GM18861 (cell line): ENCODE data around the gene FYB1.

Experiments
- ATAC-seq: cut with Tn5 transposase; IDR thresholded peaks from one replicate; pipeline ENCODE4 v1.9.1; 2021; ENCODE audit not compliant: unreplicated experiment

FYB1 gene

DNA sequence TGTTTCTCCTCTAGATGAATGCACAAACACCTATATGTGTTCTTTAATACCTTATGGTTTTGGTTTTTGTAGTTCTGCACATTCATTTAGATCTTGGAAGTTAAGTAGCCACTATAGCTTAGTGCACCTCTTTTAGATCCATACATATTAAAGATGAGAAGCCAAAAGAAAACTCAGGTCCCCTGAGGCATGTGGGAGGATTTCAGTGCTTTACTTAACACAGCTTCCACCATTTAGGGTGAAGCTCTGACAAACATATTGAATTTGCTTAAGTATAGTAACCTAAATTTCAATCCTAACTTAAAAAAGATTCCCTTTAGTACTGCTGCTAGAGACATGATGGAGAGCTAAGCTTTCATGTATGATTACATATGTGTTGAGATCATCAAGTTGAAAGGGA is 119.5 kb downstream of the FYB1 start:
- no peak for ATAC-seq

DNA sequence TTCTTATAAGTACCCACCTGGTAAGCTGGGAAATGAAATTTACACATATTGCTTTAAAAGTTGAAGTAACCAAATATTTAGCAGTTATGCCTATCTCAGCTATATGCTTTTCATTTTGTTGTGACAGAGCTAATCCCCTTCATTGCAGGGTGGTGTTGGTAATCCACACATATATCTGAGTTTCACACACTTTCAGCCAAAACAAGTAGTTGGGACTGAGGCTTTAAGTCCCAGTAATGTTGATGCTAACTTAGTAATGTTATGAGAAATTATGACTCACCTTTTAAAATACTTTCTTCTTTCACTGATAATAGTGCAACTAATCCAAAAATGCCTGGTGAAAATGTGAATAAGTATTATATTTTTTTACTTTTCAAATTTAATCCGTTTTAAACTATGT is 126.0 kb downstream of the FYB1 start:
- no peak for ATAC-seq

DNA sequence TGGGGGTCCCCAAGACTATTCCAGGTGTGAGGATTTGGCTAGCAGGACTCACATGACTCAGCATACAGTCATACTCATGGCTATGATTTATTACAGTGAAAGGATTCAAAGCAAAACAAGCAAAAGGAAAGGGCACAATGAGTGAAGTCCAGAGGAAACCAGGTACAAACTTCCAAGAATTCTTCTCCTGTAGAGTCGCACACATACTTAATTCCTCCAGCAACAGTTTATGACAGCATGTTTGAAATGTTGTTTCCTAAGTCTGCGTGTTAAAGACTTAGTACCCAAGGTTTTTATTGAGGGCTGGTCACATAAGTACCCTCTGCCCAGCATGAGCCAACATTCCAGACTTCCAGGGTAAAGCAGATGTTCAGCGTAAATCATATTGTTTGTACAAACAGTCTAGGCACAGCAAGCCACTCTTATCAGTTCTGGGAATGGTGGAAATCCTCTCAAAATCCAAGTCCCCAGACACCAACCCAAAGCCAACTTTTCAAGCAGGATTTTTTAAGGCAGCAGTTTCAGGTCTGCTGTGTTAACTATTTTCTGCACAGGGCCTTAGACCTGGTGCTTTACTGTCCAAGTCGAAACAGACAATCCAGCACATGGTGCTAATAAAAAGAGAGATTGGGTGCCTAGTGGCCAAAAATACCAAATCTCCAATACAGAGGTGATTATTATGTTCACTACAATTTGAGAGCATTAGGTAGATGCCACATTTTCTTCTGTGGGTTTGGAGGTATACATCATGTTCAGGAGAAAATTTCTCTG is 126.6 kb downstream of the FYB1 start:
- no peak for ATAC-seq

DNA sequence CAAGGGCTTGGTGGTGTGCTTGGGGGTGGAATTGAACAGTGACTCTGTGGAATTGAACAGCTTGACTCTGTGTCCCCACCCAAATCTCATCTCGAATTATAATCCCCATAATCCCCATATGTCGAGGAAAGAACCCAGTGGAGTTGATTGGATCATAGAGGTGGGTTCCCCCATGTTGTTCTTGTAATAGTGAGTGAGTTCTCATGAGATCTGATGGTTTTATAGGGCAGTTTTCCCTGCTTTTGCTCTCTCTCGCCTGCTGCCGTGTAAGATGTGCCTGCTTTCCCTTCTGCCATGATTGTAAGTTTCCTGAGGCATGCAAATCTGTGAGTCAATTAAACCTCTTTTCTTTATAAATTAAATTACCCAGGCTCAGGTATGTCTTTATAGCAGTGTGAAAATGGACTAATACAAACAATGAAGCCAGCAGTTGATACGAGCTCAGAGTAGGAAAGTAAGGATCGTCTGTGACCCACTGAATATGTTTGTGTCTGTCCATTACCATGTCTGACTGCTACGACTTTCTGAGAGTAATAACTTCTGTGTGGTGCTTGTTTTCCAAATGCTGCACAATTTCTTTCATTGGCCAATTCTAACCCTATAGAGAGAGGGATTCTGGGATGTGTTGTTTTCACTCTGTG is 127.3 kb downstream of the FYB1 start:
- no peak for ATAC-seq

DNA sequence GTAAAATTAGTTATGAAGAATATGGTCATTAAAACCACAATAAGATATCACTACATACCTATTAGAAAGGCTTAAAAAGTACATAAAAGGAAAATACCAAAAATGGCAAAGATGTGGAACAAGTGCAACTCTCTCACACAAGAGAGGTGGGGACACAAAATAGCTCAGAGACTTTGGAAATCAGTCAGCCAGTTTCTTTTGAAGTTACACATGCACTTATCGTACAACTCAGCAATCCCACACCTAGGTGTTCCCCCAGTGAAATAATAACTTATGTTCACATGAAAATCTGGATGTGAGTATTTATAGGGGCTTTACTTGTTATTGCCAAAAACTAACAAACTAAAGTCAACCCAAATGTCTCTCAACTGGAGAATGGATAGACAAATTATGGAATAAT is 135.4 kb downstream of the FYB1 start:
- no peak for ATAC-seq

DNA sequence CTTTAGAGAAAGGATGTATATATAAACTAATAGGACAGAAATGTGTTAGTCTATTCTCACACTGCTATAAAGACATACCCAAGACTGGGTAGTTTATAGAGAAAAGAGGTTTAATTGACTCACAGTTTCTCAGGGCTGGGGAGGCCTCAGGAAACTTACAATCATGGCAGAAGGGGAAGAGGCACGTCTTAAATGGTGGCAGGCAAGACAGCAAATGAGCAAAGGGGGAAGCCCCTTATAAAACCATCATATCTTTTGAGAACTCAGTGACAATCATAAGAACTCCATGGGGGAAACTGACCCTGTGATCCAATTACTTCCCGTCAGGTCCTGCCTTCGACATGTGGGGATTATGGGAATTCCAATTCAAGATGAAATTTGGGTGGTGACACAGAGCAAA is 136.4 kb downstream of the FYB1 start:
- ATAC-seq, result no peak

DNA sequence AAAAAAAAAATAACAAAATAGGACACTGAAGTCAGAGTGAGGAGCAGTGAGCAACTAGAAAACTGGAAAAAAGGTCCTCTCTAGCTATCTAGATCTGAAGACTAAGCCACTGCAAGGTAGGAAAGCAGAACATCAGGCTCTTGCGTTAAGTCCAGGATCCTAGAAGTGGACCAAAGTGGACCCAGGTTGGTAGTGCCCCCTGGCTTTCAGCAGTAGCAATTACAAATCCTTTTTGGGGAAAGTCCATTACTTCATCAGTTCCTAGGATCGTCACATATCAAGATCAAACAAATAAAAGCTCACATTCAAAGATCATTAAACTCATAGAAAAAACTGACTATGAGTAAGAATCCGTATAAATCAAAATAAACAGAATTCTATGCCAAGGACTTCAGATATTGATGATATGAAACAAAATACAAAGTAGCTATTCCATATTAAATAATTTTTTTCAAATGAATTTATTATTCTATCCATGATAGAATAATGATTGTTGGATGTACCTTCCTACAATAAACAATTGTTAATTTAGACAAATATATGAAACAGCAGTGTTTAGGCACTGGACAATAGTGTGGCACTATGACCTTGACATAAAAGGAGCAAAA is 138.7 kb downstream of the FYB1 start:
- ATAC-seq, result no peak

DNA sequence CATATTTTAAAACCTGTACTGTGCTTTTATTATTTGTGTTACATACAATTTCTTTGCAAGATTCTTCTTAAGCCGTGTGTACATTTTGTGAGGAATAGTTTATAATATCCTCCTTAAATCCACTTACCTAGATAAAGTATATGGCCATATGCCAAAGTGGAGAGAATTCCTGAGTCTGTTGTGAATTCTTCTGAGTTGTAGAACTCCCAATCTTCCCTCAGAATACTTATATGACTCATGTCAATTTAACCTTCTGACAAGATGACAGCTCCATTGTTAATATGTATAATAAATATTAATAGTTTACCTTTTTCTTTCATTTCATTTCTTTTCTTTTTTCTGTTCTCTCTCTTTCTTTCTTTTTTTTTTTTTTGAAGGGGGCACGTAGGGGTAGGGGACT is 139.2 kb downstream of the FYB1 start:
- ATAC-seq, result no peak

DNA sequence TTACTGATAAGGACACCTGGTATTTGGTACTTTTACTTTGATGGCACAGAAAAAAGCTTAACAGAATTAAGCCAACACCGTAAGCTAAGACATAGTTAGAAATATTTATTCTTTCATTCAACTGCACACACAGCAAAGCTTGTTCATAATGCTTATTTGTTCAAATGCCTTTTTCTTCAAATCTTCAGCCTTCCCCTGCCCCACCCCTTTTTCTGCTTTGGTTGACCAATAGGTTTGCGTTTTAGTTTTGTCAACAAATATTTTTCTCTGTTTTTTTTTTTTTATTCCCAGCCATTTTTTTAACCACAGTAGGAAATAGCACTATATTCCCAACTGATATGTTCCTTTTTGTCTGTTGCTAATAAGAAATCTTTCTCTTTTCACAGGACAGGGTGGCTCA is 140.2 kb downstream of the FYB1 start:
- ATAC-seq, result no peak

DNA sequence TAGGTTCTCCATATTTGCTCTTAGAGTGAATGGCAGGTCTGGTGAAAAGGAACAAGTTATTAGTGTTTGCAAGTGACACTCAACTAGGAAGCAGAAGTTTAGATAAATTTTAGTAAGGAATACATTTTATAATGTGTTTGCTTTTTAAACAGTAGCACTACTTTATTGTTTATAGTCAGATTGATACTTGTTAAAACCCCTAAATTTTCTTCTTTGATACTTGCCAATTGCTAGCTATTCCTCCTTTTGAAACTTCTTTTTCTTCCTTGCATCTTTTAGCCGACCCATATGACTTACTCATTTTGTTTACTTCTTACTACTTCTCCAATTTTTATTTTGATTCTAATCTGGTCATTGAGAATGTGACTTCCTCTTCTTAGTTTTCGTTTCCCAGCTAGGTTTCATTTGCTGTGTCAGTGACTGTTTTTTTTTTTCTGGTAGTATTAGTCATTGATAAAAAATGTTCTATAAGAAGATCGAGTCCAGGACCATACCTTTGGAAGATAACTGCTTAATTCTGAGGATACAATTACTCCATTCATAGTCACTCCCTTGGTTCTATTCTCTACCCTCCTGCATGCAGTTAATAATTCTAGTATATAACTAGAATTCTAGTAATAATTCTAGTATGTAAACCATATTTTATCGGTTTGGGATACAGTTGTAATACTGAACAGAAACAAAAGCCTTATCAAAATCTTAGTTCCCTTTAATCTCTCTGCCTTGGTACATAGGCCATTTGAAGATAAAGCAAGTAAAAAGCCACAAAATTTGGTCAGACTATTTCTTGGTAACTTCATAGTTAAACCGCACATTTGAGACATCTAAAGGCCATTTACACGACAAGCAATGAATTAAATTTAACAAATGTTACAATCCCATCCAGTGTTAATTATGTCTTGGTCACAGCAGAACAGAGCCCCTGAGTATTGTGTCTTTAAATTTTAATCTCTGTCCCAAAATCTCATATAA is 142.3 kb downstream of the FYB1 start:
- peak; percentile 27 for ATAC-seq

DNA sequence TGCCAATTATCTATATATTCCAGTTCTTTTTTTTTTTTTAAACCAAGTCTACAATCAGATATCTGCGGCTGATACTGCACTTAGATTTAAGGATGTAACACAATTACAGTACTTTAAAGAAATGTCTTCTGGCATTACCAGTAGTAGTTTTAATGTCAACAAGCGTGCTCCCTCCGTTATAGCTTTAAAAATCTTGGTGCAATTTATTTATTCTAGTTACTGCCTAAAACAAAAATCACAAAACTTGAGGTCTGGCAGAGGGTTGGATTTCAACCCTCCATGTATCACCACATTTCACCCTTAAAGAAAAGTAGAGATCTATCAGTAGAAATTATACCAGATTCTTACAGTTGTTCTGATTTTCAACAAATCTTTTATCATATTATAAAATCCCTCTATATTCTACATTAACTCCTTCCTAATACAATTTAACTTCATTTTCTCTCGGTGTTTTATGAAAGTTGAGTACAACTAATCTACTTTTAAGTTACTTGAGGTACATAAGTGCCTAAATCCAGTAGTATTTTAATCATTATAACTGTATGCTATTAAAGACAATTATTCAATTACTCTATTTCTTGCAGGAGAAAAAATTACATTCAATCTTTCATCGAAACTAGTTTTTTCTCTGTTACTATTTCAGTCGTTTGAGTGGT is 143.1 kb downstream of the FYB1 start:
- no peak for ATAC-seq

DNA sequence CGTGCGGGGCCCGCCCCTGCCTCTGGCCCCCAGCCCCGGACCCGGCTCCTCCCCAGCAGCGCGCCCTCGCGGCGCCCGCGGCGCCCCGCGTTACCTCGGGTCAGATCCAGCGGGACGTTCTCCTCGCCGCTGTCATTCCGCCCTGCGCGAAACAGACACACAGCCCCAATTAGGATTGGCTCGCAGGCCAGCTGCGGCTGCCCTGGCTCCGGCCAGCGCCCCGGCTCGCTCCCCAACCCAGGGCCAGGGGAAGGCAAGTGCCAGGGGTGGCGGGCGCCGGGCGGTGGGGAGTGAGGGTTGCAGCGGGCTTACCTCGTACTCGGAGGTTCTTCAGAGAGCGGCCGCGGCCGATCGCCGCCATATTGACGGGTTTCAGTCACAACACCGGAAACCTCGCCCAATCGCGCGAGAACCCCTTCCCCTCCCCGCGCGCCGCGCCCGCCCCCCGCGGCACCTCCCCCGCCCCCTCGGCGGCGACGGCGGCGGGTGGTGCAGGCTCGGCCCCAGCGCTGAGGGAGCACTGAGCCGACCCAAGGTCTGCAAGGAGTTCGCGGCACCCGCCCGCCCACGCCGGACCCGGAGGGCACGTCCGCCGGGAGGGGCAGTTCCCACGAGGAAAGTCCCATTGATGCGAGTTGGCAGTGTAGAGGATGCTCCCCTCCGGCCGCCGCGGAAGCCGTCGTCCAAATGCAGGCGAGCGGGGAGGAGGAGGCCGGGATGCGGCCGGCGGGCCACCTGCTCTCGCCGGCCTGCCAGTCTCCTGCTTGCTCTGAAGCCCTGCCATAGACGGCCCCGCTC is 145.1 kb downstream of the FYB1 start, which contains the start of gene RICTOR:
TSS of gene RICTOR (minus strand) at position 383 of the 798 bp plus-strand sequence. CDS start at position 361, 22 bp downstream.
- ATAC-seq, result peak; percentile 55

DNA sequence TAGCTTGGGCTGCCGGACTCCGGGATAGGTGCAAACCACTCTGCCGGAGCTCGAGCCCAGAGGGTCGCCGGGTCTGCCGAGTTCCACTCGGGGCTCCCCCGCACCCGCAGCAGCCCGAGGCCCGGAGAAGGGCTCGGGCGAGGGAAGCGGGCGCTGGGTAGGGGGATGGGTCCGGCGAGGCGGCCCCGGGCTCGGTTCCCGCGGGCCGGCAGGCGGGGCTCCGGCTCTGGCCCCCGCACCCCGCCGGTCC is 145.7 kb downstream of the FYB1 start:
- ATAC-seq, result peak; percentile 10

DNA sequence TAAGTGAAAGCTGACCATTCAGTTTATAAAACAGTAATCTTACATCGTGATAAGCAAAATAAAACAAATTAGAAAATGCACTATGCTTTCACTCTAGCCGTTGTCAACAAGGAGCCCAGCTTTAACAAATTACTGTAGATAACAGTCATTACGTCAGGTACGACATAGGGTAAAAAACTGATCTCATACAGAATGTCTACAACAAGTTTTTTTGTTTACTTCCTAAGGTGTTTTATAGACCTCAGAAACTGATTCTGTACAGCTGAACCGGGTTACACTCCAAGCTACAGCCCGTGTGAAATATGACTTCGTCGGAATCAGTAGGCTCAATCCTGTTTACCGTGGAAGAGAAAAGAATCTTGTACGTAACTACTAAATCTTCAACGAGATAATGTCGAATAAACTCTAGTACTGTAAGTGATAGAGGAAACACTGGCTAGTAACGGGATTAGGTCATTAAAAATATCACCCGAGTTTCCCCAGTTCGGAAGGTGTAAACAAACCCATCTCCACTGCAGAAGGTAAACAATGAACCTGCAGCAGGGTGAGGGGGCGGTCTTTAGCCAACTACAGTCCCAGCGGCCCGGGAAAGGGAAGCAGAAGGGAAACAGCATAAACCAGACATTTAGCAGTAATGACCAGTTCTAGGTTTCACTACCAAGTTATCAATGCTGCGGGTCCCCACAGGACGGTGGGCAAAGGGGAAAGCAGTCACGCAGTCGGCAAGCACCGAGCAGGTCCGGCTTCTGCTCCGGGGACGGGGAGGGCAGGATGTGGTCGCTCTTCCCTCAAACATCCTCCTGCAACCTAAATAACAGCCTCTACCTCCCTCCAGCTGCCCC is 146.2 kb downstream of the FYB1 start:
- ATAC-seq, result peak; percentile 30

DNA sequence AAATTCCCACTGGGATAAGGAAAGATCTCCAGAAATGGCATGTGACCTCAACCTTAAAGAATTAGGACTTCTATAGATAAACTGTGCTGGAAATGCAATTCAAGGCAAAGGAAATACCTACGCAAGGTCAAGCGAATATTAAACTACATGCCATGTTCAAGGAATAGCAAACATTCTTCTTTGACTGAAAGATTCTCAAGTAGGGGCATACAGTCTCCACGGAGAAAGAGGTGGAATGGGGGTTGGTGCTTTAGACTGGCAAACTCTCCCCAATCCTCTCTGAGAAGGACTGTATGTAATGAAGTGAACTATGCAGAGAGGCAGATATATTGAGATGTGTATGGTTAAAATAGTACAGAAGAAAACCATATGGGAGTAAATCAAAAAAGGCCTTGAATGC is 151.3 kb downstream of the FYB1 start:
- no peak for ATAC-seq

DNA sequence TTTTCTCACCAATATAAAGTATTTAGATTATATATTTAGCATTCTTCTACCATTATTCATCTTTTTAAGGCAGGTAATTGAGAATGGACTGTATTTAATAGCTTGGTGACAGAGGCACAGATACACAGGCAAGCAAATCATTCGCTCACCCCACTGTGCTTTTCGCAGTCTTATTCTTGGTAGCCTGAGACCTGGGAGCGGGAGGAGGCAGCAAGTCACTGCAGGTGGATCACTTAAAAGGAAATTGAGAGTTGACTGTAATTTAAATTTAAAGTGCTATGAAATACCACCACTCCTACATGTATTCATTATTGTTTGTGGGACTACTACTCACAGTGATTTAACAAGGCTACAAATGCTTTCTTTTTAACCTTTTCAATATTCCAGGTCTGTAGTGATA is 154.9 kb downstream of the FYB1 start:
- no peak for ATAC-seq

DNA sequence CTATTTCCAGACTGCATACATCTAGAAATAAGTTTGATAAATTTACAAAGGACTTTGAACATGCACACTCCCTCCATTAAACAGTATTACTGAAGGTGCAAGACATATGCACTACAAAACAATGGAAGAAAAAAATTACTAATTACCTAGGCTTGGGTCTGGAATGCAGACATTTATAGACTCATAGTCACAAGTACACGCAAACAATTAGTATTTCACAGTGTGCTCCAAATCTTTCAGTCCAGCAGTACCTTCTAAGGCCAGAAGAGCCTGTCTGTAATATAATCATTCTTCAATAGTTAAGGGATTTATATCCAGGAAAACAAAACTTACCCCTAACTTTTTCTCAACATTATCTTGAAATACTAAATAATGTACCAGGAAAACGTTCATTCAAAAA is 156.3 kb downstream of the FYB1 start:
- no peak for ATAC-seq

DNA sequence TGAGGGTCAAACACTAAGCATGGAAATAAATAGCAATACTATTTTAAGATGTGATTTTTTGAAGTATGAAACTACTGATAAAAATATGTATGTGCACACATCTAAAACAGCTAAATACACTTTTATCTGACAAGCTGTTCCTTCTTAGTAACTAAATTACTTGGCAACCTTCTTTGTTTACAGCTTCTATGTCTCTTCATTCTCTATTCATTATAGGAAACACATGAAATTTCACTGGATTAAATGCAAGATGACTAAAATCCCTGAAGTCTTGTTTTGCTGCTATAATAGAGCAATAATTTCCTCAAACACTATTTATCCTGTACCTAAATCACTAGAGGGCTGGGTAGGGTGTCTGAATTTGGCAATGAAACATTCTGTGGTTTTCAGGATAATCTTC is 156.8 kb downstream of the FYB1 start:
- no peak for ATAC-seq

DNA sequence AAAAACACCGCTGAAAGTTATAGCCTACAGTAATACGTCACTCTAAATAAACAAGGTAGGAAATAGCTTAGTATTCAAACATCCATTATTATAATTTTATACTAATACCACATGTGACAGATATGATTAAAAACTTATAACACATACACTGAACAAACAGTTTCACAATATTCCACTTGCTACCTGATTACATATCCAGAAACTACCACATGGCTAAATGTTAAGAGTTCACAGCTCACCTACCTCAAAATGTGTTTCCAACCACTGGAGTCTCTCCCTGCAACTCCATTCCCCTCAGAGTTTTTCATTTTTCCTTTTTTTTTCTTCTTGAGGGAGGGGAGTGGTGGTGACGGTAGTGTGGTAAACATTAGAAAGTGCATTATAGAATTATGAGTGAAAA is 157.3 kb downstream of the FYB1 start:
- ATAC-seq, result no peak
